ENCODE results near the gene C11orf86.

DNA sequence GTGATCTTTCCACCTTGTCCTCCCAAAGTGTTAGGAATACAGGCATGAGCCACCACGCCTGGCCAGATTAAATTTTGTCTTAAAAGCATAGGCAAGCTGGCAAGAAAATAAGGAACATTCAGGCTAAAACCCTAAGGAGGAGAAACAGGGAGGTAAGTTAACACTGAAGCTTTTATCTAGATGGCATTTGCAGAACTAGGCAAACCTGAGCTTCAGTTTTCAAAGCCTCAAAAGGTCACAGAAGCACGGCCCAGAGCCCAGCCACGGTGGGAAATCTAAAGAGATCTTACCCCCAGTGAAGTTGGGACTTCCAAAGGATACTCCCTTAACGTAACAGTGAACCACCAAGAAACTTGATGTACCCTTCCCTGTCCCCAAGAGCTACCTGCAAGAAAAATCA, 45.4 kb upstream of the C11orf86 start:
- TF ChIP-seq POLR2A (IDR thresholded peaks at IDR 0.05; ENCODE audit: low read depth): no peak
- TF ChIP-seq POLR2AphosphoS5 (IDR thresholded peaks at IDR 0.05): no peak
- TF ChIP-seq, protein P1, sequence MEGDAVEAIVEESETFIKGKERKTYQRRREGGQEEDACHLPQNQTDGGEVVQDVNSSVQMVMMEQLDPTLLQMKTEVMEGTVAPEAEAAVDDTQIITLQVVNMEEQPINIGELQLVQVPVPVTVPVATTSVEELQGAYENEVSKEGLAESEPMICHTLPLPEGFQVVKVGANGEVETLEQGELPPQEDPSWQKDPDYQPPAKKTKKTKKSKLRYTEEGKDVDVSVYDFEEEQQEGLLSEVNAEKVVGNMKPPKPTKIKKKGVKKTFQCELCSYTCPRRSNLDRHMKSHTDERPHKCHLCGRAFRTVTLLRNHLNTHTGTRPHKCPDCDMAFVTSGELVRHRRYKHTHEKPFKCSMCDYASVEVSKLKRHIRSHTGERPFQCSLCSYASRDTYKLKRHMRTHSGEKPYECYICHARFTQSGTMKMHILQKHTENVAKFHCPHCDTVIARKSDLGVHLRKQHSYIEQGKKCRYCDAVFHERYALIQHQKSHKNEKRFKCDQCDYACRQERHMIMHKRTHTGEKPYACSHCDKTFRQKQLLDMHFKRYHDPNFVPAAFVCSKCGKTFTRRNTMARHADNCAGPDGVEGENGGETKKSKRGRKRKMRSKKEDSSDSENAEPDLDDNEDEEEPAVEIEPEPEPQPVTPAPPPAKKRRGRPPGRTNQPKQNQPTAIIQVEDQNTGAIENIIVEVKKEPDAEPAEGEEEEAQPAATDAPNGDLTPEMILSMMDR (IDR thresholded peaks at IDR 0.05): no peak
- TF ChIP-seq EP300 (IDR thresholded peaks at IDR 0.05): no peak
